Stromal cell of bone marrow (primary cell): ENCODE measurements around the gene GATC.
"Not testable (repeated sequence)": the region's sequence is repeated elsewhere in the genome, so short reads cannot be mapped to it uniquely, and the experiment has no call there.

Experiments used
- DNase-seq: peaks from one replicate; pipeline ENCODE4 v3.0.0-alpha.2; 2012; ENCODE audit warnings: low read depth

GATC gene

DNA sequence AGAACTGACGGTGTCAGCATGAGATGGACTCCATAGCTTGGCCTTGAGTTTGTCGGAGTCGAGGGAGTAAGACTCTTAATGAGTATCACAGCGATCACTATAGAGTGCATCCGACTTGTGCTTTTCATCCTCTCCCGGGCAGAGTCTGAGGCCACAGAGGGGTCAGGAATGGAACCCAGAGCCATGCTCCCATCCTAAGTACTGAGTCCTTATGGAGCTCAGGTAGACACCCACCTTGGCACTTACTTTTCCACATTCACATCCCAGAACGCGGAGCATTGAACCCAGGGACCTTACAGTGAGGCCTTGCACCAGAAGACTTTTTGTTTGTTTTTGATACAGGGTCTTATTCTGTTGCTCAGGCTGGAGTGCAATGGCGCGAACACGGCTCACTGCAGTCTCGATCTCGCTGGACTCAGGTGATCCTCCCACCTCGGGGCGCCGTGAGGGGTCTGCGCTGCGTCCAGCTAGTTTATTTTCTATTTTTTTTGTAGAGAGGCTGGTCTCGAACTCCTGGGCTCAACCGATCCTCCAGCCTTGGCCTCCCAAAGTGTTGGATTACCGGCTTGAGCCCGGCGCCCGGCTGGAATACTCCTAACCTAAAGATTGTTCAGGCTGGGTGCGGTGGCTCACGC, 24.0 kb downstream of the GATC start:
- no peak for DNase-seq

DNA sequence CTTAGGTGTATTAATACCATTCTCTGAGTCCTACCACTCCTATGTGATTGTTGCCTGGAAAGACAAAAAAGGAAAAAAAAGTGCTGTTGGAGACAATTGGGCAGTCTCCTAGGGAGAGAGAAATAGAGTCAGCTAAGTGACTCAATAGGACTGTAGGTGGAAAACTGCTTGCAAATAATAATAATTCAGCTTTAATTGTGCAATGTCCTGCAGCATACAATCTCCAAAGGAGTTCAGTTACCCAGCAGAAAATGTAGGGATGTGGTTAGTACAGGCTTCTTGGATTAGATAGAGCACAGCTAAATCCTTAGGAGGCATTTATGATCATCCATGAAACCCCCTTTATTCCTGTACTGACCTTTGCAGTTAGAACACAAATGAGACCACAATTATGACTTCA, 26.3 kb downstream of the GATC start:
- DNase-seq, result no peak

DNA sequence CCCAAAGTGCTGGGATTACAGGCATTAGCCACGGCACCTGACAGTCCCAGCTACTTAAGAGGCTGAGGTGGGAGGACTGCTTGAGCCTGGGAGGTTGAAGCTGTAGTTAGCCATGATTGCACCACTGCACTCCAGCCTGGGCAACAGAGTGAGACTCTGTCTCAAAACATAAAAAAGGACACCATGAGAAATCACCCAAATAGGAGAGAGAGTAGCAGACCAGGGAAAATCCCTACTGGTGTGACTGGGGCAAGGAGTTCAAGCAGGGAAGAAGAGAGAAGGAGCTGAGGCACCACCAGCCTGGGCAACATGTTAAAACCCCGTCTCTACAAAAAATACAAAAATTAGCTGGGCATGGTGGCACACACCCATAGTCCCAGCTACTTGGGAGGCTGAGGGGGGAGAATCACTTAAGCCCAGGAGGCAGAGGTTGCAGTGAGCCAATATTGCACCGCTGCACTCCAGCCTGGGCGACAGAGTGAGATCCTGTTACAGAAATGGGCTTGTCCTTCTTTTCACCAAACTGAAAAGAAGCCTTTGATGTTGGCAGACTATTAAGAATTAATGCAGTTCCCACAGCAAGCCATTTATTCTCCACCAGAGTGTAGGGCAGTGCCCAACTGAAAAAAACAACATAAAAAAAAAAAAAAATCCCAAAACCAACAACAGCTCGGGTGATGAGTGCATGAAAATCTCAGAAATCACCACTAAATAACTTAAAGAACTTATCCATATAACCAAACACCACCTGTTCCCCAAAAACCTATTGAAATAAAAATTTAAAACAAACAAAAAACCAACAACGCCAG, 27.8 kb downstream of the GATC start:
- DNase-seq, result no peak

DNA sequence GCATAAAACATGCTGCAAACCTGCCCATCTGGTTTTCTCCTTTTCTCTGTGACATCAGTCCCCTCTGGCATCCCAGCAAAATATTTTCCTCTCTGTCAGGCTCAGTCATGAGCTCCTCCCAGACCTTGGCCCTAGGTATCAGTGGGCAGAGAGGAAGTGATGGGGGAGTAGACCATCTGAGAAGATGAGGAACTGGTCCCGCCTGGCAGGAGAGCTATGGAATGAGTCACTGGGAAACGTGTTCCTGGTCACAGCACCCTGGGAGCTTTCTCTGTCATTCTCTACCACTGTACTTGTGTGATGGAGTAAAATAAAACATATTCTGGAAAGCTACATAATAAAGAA, 28.3 kb downstream of the GATC start:
- DNase-seq, result no peak

DNA sequence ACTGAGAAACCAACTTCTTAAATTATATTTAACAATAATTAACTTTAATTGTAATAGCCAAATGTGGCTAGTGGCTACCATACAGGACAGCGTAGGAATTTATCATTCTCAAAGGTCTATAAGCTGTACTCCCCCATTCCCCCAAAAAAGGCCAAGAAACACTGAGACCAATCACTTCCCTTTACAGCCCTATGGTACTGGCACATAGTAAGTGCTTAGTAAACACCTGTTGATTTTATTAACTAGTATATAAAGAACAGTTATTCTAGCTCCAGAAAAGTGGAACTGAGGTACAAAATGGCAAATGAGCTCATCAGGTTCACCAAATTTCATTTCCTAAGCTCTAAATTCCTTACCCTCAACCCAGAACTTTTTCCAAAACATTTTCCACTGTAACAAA, 29.4 kb downstream of the GATC start:
- DNase-seq, result no peak

DNA sequence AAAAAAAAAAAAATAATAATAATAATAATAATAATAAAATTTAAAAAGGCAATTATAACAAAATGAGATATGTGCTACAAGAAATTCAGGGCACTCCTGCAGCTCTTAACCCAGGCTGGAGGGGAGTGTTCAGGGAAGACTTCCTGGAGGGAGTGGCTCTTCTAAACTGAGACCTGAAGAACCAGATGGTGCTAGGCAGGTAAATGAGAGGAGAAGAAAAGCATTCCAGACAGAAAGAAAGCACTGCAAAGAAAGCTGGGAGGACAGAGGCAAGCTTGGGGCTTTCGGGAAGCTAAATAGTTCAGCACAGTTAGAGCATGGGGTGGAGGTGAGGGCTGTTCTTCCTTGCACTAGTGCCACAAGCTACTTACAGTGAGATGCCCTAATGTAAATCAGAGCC, 33.2 kb downstream of the GATC start:
- DNase-seq, result no peak

DNA sequence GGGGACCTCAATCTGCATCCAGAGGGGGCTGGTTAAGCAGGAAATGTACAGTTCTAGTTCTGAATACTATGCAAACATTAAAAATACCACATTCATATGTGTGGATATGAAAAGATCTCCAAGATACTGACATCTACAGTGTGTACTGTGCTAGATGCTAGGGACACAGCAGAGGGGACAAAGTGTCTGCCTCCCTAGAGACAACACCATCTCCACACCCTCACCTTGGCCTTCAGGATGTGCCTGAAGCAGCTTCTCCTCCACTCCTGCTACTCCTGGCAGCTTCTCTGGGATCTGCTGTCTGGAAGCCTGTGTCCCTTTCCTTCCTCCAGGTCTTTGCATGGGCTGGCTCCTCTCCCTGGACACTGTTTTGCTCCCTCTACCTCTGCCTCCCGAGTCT, 34.0 kb downstream of the GATC start:
- DNase-seq, result no peak

DNA sequence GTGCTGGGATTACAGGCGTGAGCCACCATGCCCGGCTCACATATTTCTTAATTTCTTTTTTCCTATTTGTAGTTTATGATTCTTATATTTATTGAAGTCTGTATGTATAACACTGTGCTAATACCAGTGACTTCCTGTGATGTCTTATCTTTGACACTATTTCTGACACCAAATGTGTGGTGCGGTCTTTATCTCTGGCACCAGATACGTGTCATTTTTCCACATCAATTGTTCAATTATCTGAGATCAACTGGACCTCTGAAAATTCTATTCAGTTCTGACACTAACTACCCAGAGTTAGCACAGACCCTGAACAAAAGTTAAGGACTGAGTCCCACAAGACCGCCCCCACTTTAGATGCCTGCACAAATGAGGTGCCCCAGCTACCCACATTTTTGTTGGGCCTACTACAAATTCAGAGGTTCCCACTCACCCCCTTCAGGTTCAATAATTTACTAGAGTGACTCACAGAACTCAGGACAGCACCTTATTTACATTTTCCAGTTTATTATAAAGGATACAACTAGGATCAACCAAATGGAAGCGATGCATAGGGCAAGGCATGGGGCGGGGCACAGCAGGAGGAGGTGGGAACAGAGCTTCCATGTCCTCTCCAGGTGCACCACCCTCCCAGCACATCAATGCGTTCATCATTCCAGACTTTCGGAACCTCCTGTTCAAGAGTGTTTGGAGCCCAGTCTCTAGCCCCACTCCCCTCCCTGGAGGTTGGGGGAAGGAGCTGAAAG, 35.0 kb downstream of the GATC start:
- DNase-seq, result no peak

DNA sequence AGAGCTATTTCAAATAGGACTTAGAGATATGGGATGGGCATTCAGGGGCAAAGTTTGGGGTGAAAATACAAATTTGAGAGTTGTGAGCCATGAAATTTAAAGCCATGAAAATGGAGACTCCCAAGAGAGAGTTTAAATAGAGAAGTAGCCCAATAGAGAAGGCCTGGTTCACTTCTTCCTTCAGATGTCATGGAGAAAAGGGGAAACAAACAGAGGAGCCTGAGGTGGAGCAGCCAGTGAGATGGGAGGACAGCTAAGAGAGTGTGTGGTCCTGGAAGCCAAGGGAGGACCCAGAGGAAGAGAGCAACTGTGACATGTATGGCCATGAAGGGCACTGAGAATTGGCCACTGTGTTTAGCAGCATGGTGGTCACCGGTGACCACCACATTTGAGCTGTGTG, 37.4 kb downstream of the GATC start:
- no peak for DNase-seq

DNA sequence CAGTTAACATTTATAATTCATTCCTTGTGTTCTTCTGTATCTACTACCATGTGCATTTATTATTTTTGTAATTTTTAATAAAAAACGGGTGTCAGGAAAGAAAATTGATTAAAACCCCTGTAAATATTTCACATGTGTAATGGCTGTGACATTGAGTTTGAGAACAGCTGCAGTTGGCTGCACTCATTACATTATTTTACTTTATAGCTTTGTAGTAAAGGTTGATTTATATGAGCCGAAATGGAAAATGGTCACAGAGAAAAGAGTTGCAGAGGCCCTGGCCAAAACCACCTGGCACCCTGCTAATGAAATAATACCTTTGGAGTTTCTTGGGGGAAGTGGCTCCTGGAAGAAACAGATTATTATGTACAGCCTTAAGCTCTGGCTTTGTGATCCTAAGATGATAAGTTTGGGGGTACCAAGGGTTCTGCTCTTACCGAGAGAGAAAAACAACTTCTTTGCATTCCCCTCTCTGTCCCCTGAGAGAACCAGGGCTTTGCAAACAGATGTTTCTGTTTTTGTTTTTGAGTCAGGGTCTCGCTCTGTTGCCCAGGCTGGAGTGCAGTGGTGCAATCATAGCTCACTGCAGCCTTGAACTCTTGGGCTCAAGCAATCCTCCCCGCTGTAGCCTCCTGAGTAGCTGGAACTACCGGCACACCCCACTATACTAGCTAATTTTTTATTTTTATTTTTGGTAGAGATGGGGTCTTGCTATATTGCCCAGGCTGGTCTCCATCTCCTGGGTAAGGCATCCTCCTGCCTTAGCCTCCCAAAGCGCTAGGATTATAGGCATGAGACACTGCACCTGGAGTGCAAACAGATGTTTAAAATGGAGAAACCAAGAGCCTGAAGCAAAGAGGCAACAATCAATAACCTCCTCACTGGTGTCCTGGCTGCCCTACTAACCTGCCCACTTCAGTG, 40.0 kb downstream of the GATC start:
- no peak for DNase-seq

DNA sequence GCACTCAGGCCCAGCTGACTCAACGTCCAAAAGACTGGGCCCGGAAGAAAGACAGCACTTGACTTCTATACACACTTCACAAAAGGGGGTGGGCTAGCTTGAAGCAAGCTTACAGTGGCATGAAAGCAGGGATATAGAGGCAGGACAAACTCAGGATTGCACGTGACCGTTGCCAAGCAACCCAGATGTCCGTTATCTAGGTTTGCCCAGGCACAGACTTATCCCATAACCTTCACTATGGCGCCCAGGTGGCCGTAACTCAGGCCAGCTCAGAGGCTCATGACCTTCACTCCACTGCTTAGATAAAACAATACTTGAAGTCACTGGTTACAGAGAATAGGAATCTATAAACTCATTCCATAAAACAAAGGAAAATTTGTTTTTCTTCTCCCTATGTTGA, 41.3 kb downstream of the GATC start:
- not testable (repeated sequence) for DNase-seq

DNA sequence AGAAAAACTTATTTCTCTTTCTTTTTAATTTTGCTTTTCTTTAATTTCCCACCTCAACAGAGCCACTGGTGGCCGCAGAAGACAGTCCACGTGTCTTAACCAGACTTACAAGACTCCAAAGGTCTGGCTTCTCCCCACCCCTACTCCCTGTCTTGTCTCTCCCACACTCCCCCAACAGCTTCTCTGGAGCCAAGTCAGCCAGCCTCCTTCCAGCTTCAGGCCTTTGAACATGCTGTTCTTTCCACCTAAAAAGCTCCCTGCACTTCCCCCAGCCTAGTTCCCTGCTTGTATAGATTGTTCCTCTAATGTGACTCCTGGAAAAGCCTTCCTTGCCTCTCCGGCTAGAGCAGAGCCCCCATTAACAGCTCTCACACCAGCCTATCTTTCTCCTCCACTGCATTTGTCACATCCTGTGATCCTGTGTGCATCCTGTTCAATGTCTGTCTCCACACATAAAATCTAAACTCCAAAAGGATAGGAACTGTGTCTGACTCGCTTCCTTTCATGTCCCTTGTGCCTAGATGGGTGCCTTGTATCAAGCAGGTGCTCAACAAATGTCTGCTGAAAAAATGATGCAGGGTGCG, 41.9 kb downstream of the GATC start:
- DNase-seq, result no peak

DNA sequence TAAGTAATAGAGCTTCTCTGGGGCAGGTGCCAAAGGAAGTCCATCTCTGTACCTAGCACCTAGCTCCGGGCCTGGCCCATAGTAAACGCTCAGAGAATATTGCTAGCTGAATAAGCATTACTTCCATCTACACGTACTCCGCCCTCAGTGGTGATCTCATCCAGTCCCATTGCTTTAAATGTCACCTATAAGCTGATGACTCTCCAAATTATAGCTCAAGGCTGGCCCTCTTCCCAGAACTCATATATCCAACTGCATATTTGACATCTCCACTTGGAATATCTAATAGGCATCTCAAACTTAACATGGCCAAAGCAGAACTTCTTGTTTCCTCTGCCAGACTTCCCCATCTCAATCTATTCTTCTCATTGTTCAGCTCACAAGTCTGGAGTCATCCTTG, 42.8 kb downstream of the GATC start:
- DNase-seq, result no peak

DNA sequence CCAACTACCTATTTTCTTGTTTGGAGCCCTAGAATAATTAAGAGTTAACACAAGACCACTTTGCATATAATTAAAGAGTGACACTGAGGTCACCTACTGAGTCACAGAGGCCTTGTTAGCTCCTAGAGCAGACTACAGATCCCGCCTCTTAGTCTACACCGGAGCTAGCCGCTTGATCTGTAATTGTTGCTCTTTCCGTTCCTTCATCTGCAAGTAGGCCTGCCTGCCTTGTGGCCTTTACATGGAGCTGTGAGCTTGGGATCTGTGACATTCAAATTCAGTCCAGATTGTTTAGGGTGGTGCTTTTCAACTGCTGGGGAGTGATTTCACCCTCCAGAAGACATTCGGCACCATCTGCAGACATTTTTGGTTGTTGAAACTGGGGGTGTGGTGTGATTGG, 44.1 kb downstream of the GATC start:
- DNase-seq, result no peak

DNA sequence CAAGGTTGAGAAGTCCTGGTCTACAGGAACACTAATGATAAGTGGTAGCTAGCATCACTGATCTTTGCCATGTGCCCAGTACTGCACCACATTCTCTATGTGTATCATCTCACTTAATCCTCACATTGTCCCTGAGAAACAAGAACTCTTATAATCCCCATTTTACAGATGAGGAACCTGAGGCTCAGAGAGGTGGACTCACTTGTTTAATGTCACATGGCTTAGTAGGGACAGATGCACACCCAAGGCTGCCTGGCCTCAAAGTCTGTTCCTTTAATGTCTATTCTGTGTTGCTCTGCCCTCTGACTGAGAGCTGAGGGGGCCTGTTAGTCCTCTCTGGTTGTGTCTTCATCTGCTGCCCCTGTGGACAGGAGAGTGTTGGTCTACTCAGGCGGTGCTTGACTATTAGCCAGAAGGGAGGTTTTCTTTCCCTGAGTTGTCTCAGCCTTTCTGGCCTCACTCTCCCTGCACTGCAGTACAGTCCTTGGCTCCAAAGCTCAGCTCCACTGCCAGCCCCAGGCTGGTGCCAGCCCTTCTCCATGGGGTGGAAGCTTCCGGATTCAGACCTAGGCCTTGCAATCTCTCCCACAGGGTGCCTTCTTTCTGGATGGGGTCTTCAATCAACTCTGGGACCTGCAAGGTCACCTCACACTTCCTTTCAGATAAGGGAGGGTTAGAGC, 44.7 kb downstream of the GATC start:
- no peak for DNase-seq

DNA sequence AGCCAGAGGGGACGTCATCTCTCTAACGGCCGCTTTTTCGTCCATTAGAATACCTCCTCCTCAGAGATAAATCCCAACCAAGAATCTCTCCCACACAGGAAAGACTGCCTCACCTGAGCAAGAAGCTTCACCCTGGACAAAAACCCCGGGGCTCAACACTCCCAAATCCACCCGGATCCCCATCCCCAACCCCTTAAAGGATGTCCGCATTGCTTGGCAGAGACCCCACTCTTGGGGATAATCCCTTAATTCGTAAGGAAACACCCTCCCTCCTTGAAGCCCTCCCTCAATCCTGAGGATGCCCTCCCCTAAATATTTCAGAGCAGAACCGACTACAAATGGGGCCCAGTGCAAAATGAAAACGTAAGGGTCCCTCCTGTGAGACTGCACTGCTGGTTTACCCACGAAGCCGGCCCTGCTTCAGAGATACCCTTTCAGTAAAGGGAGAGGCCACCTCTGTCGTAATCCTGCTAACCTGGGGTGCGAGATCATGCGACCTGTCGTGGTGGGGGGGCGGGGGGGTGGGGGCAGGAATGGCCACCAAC, 49.0 kb downstream of the GATC start:
- no peak for DNase-seq

DNA sequence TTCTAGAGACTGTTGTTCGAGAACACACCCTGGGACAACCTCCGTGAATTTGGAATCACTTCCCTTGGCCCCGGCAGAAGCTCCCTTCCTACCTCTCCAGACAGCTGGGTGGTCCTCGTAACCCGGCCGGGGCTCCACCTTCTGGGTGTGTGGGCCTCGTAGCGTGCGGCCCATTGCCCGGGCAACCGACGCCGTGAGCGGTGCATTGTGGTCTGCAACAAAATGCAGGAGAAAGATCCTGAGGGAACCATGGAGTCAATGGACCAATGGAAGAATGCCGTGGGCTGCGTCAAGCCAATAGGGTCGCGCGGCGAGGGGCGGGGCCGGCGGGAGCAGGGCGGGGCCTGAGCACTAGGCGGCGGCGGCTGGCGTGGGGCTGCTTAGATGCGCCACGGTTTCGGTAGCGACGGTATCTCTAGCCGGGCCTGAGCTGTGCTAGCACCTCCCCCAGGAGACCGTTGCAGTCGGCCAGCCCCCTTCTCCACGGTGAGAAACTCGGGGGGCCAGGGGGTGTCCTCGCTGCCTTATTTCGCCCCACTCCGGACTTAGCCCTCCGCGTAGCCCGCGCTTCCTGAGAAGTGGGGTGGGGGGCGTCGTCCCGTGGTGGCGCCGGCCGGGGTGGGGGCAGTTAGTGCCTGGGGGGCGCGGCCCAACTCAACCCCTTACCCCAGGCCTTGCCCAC, 49.6 kb downstream of the GATC start, which contains the start of gene DYNLL1:
DYNLL1 (plus strand) TSS at position 383 of the 682 bp plus-strand sequence. CDS start 309 bp downstream, outside the sequence.
- peak; percentile 88 for DNase-seq

DNA sequence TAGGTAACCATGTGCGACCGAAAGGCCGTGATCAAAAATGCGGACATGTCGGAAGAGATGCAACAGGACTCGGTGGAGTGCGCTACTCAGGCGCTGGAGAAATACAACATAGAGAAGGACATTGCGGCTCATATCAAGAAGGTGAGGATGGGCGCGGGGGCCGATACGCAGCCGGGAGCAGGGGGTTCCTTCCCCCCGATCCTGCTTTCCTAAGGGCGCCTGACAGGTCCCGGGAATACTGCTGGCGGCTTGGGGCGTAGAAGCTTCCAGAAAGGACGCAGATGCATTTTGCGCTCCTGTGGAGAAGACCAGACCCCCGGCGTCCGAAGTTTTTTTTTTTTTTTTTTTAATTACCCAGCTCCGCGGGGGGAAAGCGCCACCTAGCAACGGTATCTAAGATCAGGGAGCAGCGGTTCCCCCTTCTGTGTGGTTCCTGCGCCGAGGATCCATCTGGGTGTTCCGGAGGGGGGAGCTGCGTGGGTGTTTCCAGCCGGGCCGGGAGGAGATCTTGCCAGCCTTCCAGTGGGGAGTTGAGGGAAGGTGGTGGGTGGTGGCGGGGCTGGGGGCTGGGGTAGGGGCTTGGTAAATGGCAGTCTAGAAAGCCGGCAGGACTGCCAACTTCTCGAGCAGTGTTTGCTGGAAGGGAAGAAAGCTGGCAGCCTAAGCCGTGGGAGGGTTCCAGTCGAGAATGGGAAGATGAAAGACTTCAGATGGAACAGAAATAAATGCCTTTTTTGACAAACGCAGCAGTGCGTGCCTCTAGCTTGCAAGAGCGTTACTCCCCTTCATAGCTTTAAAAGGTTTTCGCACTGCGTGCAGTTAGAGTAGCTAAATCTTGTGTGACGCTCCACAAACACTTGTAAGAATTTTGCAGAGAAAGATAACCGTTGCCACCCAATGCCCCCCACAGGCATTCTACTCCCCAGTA, 50.4 kb downstream of the GATC start:
- peak; percentile 36 for DNase-seq

DNA sequence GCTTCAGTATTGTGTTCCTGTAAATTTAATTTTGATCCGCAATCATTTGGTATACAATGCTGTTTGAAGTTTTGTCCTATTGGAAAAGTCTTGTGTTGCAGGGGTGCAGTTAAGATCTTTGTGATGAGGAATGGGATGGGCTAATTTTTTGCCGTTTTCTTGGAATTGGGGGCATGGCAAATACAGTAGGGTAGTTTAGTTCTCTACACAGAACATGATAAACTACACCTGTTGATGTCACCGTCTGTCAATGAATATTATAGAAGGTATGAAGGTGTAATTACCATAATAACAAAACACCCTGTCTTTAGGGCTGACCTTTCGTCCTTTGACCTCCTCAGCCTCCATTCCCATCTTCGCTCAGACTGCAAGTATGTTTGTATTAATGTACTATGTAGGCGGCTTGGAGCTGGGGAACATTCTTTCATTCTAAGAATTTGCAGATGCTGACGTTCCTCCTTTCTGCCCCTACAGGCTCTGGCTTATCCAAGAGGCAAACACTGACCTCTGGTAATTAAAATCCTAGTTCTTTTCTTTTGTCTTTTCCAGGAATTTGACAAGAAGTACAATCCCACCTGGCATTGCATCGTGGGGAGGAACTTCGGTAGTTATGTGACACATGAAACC, 51.4 kb downstream of the GATC start:
- DNase-seq, result no peak
